SK-N-SH (cell line): ENCODE results near the gene OR9Q1. TPM values are rescaled to one million over a fixed set of nuclear protein-coding genes. Genes with fewer than 3 reads are reported as not detected.

ENCODE experiments used
- CTCF ChIA-PET: fragments of 300-600, 350-600 bp; formaldehyde crosslinking; extraction: SDS; loops from one replicate; lab custom pipeline; 2021; lab: Yijun Ruan, JAX
- POLR2A ChIA-PET: fragments of 350-600 bp; sonication (Branson Sonifier 250); formaldehyde crosslinking; extraction: SDS; loops from one replicate; lab custom pipeline; 2020; ENCODE audit warnings: antibody characterized with exemption, inconsistent platforms; lab: Yijun Ruan, JAX
- DNase-seq: peaks from one replicate; pipeline ENCODE4 v3.0.0; 2012
- H2AFZ ChIP-seq: fragments of 200-600 bp; sonication (generic); 2 replicates; pipeline ENCODE4 v1.8.1; 2016; ENCODE audit warnings: antibody characterized with exemption, mild to moderate bottlenecking, low read depth
- H3F3A ChIP-seq: fragments of 200-600 bp; sonication (generic); replicated peaks from 2 replicates; pipeline ENCODE3; 2016; ENCODE audit warnings: antibody characterized with exemption, mild to moderate bottlenecking; ENCODE audit not compliant: insufficient read depth
- H3K27ac ChIP-seq, 2 experiments: fragments of 200-500 bp in 1 of 2; fragments of 200-600 bp in 1 of 2; sonication (Bioruptor generic) in 1 of 2; sonication (generic), shearing (Covaris generic) in 1 of 2; 2 replicates each; pipeline versions ENCODE4 v1.5.1 to v1.6.1; 2014 to 2016; ENCODE audit warnings: low read depth in 2 of 2, inconsistent platforms in 1 of 2, low read length in 1 of 2, mild to moderate bottlenecking in 1 of 2, mixed read lengths in 1 of 2
- H3K27me3 ChIP-seq: fragments of 200-600 bp; sonication (generic), shearing (Covaris generic); 2 replicates; pipeline ENCODE4 v1.6.1; 2016; ENCODE audit warnings: mixed run types; ENCODE audit not compliant: insufficient read depth
- H3K36me3 ChIP-seq, 2 experiments: fragments of 200-500 bp in 1 of 2; fragments of 200-600 bp in 1 of 2; sonication (Bioruptor generic) in 1 of 2; sonication (generic) in 1 of 2; replicated peaks in 1 of 2; 2 replicates each; pipeline versions ENCODE3 to v1.5.1; 2014 to 2016; ENCODE audit warnings: low read length in 1 of 2, mild to moderate bottlenecking in 1 of 2; ENCODE audit not compliant: insufficient read depth in 2 of 2, control insufficient read depth in 1 of 2
- H3K4me1 ChIP-seq, 2 experiments: fragments of 200-500 bp in 1 of 2; fragments of 200-600 bp in 1 of 2; sonication (Bioruptor generic) in 1 of 2; sonication (generic), shearing (Covaris generic) in 1 of 2; 2 replicates each; pipeline versions ENCODE4 v1.5.1 to v1.6.1; 2014 to 2016; ENCODE audit warnings: low read depth in 1 of 2, low read length in 1 of 2, mixed run types in 1 of 2; ENCODE audit not compliant: insufficient read depth in 2 of 2, control insufficient read depth in 1 of 2
- H3K4me2 ChIP-seq: fragments of 200-600 bp; sonication (generic), shearing (Covaris generic); 2 replicates; pipeline ENCODE4 v1.6.1; 2017; ENCODE audit warnings: mixed run types
- H3K4me3 ChIP-seq, 2 experiments: fragments of 200-500 bp in 1 of 2; fragments of 200-600 bp in 1 of 2; sonication (Bioruptor generic) in 1 of 2; sonication (generic), shearing (Covaris generic) in 1 of 2; 2 replicates each; pipeline versions ENCODE4 v1.5.1 to v1.8.1; 2014 to 2016; ENCODE audit warnings: low read depth in 2 of 2, inconsistent platforms in 1 of 2, low read length in 1 of 2, mild to moderate bottlenecking in 1 of 2, mixed read lengths in 1 of 2, moderate library complexity in 1 of 2
- H3K79me2 ChIP-seq: fragments of 200-600 bp; sonication (generic); 2 replicates; pipeline ENCODE4 v1.8.1; 2017; ENCODE audit warnings: mild to moderate bottlenecking; ENCODE audit not compliant: insufficient read depth
- H3K9ac ChIP-seq: fragments of 200-600 bp; sonication (generic); 2 replicates; pipeline ENCODE4 v1.6.1; 2017; ENCODE audit warnings: mixed run types
- H3K9me2 ChIP-seq: fragments of 200-600 bp; sonication (generic); 2 replicates; pipeline ENCODE4 v1.6.1; 2017; ENCODE audit warnings: mixed run types
- H3K9me3 ChIP-seq: fragments of 200-600 bp; sonication (generic); 2 replicates; pipeline ENCODE4 v1.6.1; 2017; ENCODE audit warnings: mixed run types, mild to moderate bottlenecking, moderate library complexity
- H4K20me1 ChIP-seq: fragments of 200-600 bp; sonication (generic); 2 replicates; pipeline ENCODE4 v1.6.1; 2017; ENCODE audit warnings: mild to moderate bottlenecking, mixed run types; ENCODE audit not compliant: insufficient read depth
- CHD2 ChIP-seq: fragments of 150-350 bp; IDR thresholded peaks from 2 replicates; pipeline ENCODE4 v1.6.1; 2018; ENCODE audit warnings: low read length; ENCODE audit not compliant: partially characterized antibody
- ELF1 ChIP-seq: IDR thresholded peaks from 2 replicates; pipeline ENCODE4 v1.4.0; 2012
- EZH2phosphoT487 ChIP-seq: fragments of 200-600 bp; sonication (generic); IDR thresholded peaks from 2 replicates; pipeline ENCODE4 v1.6.1; 2017; ENCODE audit warnings: low read depth, mixed run types, mild to moderate bottlenecking, antibody characterized with exemption, moderate library complexity, borderline replicate concordance
- FOSL2 ChIP-seq: IDR thresholded peaks from 2 replicates; pipeline ENCODE4 v1.4.0; 2012; ENCODE audit warnings: low read depth, mild to moderate bottlenecking, moderate library complexity, borderline replicate concordance
- FOXJ3 ChIP-seq: sonication (generic); formaldehyde crosslinking; IDR thresholded peaks from 2 replicates; pipeline ENCODE4 v1.5.1; 2020; ENCODE audit warnings: mild to moderate bottlenecking, missing genetic modification reagents
- GABPA ChIP-seq: IDR thresholded peaks from 2 replicates; pipeline ENCODE4 v1.4.0; 2012; ENCODE audit warnings: low read depth, mild to moderate bottlenecking
- MEF2A ChIP-seq: IDR thresholded peaks from 2 replicates; pipeline ENCODE4 v1.4.0; 2012; ENCODE audit warnings: low read depth, borderline replicate concordance
- MXI1 ChIP-seq: IDR thresholded peaks from 2 replicates; pipeline ENCODE4 v1.6.1; 2012; ENCODE audit warnings: mild to moderate bottlenecking, low read depth, low read length, improper control_type of control experiment
- NFIC ChIP-seq: IDR thresholded peaks from 2 replicates; pipeline ENCODE4 v1.4.0; 2012; ENCODE audit warnings: borderline replicate concordance
- PBX3 ChIP-seq: IDR thresholded peaks from 2 replicates; pipeline ENCODE4; 2012
- RAD21 ChIP-seq: IDR thresholded peaks from 2 replicates; pipeline ENCODE4 v1.6.1; 2012; ENCODE audit warnings: mild to moderate bottlenecking, low read length
- RCOR1 ChIP-seq: fragments of 150-350 bp; IDR thresholded peaks from 2 replicates; pipeline ENCODE4 v1.6.1; 2017; ENCODE audit warnings: antibody characterized with exemption, low read length
- RFX5 ChIP-seq: IDR thresholded peaks from 2 replicates; pipeline ENCODE4 v1.6.1; 2012; ENCODE audit warnings: mild to moderate bottlenecking, improper control_type of control experiment, low read length
- SMC3 ChIP-seq: IDR thresholded peaks from 2 replicates; pipeline ENCODE4 v1.6.1; 2012; ENCODE audit warnings: low read depth, low read length, improper control_type of control experiment
- TCF12 ChIP-seq: IDR thresholded peaks from 2 replicates; pipeline ENCODE4 v1.4.0; 2012
- TEAD4 ChIP-seq: IDR thresholded peaks from 2 replicates; pipeline ENCODE4 v1.4.0; 2012; ENCODE audit warnings: mild to moderate bottlenecking, borderline replicate concordance; ENCODE audit not compliant: insufficient read depth
- YY1 ChIP-seq: IDR thresholded peaks from 2 replicates; pipeline ENCODE4 v1.4.0; 2012; ENCODE audit warnings: low read depth, mild to moderate bottlenecking
- ZBTB33 ChIP-seq: IDR thresholded peaks from 2 replicates; pipeline ENCODE4 v1.4.0; 2012; ENCODE audit warnings: low read depth, borderline replicate concordance
- WGBS: methylation state at CpG from one replicate; pipeline ENCODE4 v1.1.6; 2017; ENCODE audit warnings: low lambda C conversion rate; 5-methylcytosine and 5-hydroxymethylcytosine counted together
- polyA plus RNA-seq, 3 experiments: library from polyadenylated mRNA; depleted of rRNA; stranded (reverse); fragments of >200 nt; gene quantifications; 2 replicates each; pipeline ENCODE4 v1.2.3, GENCODE V29; 2012
- TF ChIP-seq, protein P1 (sequence below): fragments of 150-350 bp; IDR thresholded peaks from 2 replicates; pipeline ENCODE4 v1.6.1; 2016; ENCODE audit warnings: mild to moderate bottlenecking, low read depth, low read length

The OR9Q1 gene
- polyA plus RNA-seq, 1 of the 3 experiments (the other 2 are of a cell fraction): not detected

- CTCF ChIA-PET: interaction anchor here (0.7 kb wide), 1 partner anchor 11 kb away, joined by 3 read pairs; no protein-coding TSS in a partner anchor
Measured at GRCh38 chr11:57979532-57980079, 44.1 kb upstream of the OR9Q1 start.

DNA sequence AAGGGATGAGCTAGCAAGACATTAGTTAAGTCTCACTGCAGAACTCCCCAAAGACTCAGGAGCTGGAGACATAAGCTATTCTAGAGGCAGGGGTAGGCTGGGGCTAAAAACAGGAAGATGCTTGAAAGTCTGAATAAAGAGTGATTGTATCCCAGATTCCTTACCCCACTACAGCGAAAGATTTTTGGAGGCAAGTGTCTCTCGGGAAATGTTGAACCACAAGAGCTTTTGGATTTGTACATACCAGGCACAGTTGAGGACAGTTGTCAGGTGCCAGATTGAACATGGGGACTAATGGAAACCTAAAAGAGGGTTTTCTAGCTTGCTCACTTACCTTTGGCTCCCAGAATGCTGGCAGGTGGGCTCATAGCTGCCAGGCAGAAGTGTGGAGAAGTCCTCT lies 43.5 kb upstream of the OR9Q1 start:
- no peaks in the 10 kb centered on the region for H3K9me3 ChIP-seq
- no peak overlapping the region for H3K4me2 ChIP-seq
- no peak overlapping the region for H3K9ac ChIP-seq
- 3% methylated on average over 2 of the region's 2 CpGs for WGBS
- no peak for DNase-seq
- H4K20me1 ChIP-seq: no peaks in the 10 kb centered on the region
- no peaks in the 10 kb centered on the region for H3K9me2 ChIP-seq
- H3K27ac ChIP-seq: no peak overlapping the region
- POLR2A ChIA-PET: no interaction called here
- no peaks in the 10 kb centered on the region; the same call in 1 of the 2 replicates for H3K27me3 ChIP-seq
- H3F3A ChIP-seq: no peaks in the 10 kb centered on the region
- H3K4me1 ChIP-seq: no peaks in the 10 kb centered on the region
- H3K4me3 ChIP-seq: no peak overlapping the region
- no peaks in the 10 kb centered on the region for H3K36me3 ChIP-seq
- H2AFZ ChIP-seq: no peak overlapping the region
- CTCF ChIA-PET: interaction anchor here (0.7 kb wide), 1 partner anchor 10 kb away, joined by 3 read pairs; no protein-coding TSS in a partner anchor
- H3K79me2 ChIP-seq: no peaks in the 10 kb centered on the region
- TF ChIP-seq RAD21 (no peak), ZBTB33 (no peak), CHD2 (no peak), RFX5 (no peak), NFIC (no peak), GABPA (no peak), TEAD4 (no peak), FOSL2 (no peak), ELF1 (no peak), TCF12 (no peak), PBX3 (no peak)
- TF ChIP-seq, protein P1, sequence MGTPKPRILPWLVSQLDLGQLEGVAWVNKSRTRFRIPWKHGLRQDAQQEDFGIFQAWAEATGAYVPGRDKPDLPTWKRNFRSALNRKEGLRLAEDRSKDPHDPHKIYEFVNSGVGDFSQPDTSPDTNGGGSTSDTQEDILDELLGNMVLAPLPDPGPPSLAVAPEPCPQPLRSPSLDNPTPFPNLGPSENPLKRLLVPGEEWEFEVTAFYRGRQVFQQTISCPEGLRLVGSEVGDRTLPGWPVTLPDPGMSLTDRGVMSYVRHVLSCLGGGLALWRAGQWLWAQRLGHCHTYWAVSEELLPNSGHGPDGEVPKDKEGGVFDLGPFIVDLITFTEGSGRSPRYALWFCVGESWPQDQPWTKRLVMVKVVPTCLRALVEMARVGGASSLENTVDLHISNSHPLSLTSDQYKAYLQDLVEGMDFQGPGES: no peak

More at GRCh38 chr11:57979532-57980079, 44.1 kb upstream of the OR9Q1 start:
- no peaks in the 10 kb centered on the region for H3K9me3 ChIP-seq
- no peaks in the 10 kb centered on the region for H3K36me3 ChIP-seq
- H3K4me3 ChIP-seq: no peak overlapping the region
- H2AFZ ChIP-seq: no peak overlapping the region
- TF ChIP-seq ELF1: no peak
- TF ChIP-seq RFX5: no peak
- TF ChIP-seq YY1: no peak
- TF ChIP-seq EZH2phosphoT487: no peak
- TF ChIP-seq TEAD4: no peak
- TF ChIP-seq MEF2A: no peak
- TF ChIP-seq, protein P1: no peak
- TF ChIP-seq TCF12: no peak
- TF ChIP-seq MXI1: no peak
- TF ChIP-seq RCOR1: no peak
- no peak for TF ChIP-seq FOXJ3
- no peak for TF ChIP-seq SMC3
- TF ChIP-seq NFIC: no peak
- no peak for TF ChIP-seq ZBTB33
- WGBS: 8% methylated on average over 1 of the region's 1 CpG
- no peak for DNase-seq
- no peaks in the 10 kb centered on the region for H4K20me1 ChIP-seq
- POLR2A ChIA-PET: no interaction called here
- H3K4me2 ChIP-seq: no peak overlapping the region
- no peaks in the 10 kb centered on the region for H3K79me2 ChIP-seq
- H3K27ac ChIP-seq: no peak overlapping the region
- H3K4me1 ChIP-seq: no peaks in the 10 kb centered on the region
- no peaks in the 10 kb centered on the region for H3K9me2 ChIP-seq
- H3K27me3 ChIP-seq: no peaks in the 10 kb centered on the region; the same call in 1 of the 2 replicates
- no peaks in the 10 kb centered on the region for H3F3A ChIP-seq
- no peak overlapping the region for H3K9ac ChIP-seq
